Hepatocyte (in vitro differentiated cells): ENCODE data around the gene SIGLEC1.

ENCODE experiments used
- EZH2 ChIP-seq: fragments of 200-600 bp; sonication (generic); IDR thresholded peaks from 2 replicates; pipeline ENCODE4 v1.6.1; 2016; ENCODE audit warnings: antibody characterized with exemption, mild to moderate bottlenecking, borderline replicate concordance
- TF ChIP-seq, protein P1 (sequence below): fragments of 200-600 bp; sonication (generic); IDR thresholded peaks from 2 replicates; pipeline ENCODE4 v1.5.1; 2016; ENCODE audit warnings: antibody characterized with exemption, mild to moderate bottlenecking; ENCODE audit not compliant: poor library complexity

DNA sequence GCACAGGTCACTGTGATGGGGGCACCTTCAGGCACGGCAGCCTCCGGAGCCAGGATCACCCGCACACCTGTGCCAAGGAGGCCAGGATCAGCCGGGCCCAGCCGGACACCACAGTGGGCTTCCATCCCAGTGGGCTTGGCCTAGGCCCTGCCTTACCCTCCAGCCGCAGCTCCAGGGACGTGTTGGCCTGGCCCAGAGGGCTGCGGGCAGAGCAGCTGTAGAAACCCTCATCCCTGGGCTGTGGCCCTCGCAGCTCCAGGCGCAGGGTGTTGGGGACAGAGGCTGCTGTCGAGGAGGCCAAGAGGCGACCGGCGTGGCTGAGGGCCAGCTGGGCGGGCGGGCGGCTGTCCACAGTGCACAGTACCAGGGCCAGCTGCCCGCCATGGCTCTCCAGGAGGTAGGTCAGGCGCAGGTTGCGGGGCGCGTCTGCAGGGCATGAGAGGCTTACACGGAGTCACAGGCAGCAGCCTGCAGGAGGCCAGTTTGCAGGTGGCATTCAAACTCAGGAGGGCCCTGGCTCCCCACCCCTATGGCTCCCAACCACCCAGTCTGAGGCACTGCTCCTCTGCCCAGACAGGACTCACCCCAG is 19.6 kb downstream of the SIGLEC1 start:
- TF ChIP-seq, protein P1, sequence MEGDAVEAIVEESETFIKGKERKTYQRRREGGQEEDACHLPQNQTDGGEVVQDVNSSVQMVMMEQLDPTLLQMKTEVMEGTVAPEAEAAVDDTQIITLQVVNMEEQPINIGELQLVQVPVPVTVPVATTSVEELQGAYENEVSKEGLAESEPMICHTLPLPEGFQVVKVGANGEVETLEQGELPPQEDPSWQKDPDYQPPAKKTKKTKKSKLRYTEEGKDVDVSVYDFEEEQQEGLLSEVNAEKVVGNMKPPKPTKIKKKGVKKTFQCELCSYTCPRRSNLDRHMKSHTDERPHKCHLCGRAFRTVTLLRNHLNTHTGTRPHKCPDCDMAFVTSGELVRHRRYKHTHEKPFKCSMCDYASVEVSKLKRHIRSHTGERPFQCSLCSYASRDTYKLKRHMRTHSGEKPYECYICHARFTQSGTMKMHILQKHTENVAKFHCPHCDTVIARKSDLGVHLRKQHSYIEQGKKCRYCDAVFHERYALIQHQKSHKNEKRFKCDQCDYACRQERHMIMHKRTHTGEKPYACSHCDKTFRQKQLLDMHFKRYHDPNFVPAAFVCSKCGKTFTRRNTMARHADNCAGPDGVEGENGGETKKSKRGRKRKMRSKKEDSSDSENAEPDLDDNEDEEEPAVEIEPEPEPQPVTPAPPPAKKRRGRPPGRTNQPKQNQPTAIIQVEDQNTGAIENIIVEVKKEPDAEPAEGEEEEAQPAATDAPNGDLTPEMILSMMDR: no peak
- no peak for TF ChIP-seq EZH2
